H1 (cell line): ENCODE measurements around the gene AP2A2. TPM values are rescaled to one million over a fixed set of nuclear protein-coding genes. Genes with fewer than 3 reads are reported as not detected.

Source experiments
- CTCF ChIA-PET: fragments of 300-600 bp; sonication (Branson Sonifier 250); formaldehyde crosslinking; loops from one replicate; lab custom pipeline; 2021; ENCODE audit not compliant: partially characterized antibody; lab: Charles Lee
- POLR2A ChIA-PET: fragments of 300-600 bp; sonication (Branson Sonifier 250); formaldehyde crosslinking; loops from one replicate; lab custom pipeline; 2021; ENCODE audit warnings: inconsistent platforms; ENCODE audit not compliant: partially characterized antibody; lab: Charles Lee
- DNase-seq, 2 experiments: peaks; one replicate each; pipeline versions ENCODE4 v3.0.0 to v3.0.0-alpha.2; 2010 to 2022; ENCODE audit warnings: low spot score in 2 of 2, low read depth in 1 of 2, mixed read lengths in 1 of 2
- FAIRE-seq: peaks from 2 replicates; lab custom pipeline; 2011; peaks lifted over from hg19 to GRCh38; lab: Jason Lieb, UNC
- H2AFZ ChIP-seq: 2 replicates; pipeline ENCODE4 v1.8.1; 2012; ENCODE audit warnings: low read length, inconsistent platforms
- H2AK5ac ChIP-seq: 2 replicates; pipeline ENCODE4 v1.6.1; 2013; ENCODE audit warnings: low read depth, low read length
- H2BK120ac ChIP-seq: replicated peaks from 2 replicates; pipeline ENCODE3; 2013; ENCODE audit warnings: low read depth, low read length, inconsistent platforms
- H2BK12ac ChIP-seq: 2 replicates; pipeline ENCODE4 v1.6.1; 2013; ENCODE audit warnings: low read depth, low read length
- H2BK15ac ChIP-seq: 2 replicates; pipeline ENCODE4 v1.6.1; 2013; ENCODE audit warnings: low read length
- H2BK20ac ChIP-seq: 2 replicates; pipeline ENCODE4 v1.6.1; 2013; ENCODE audit warnings: low read length
- H2BK5ac ChIP-seq: 2 replicates; pipeline ENCODE4 v1.6.1; 2013; ENCODE audit warnings: low read depth, low read length
- H3K14ac ChIP-seq: 2 replicates; pipeline ENCODE4 v1.6.1; 2013; ENCODE audit warnings: inconsistent platforms; ENCODE audit not compliant: insufficient read length
- H3K18ac ChIP-seq: 2 replicates; pipeline ENCODE4 v1.6.1; 2013; ENCODE audit warnings: low read length; ENCODE audit errors: extremely low read depth
- H3K23ac ChIP-seq: 2 replicates; pipeline ENCODE4 v1.6.1; 2013; ENCODE audit warnings: inconsistent platforms; ENCODE audit not compliant: insufficient read length
- H3K23me2 ChIP-seq: 2 replicates; pipeline ENCODE4 v1.6.1; 2013; ENCODE audit warnings: low read depth, low read length
- H3K27ac ChIP-seq: 2 replicates; pipeline ENCODE4 v1.6.1; 2011; ENCODE audit warnings: low read depth, low read length, inconsistent platforms
- H3K27me3 ChIP-seq, 4 experiments: replicated peaks in 1 of 4; 1 replicate in 1 of 4; 2 replicates in 3 of 4; pipeline versions ENCODE4 v1.6.1 to v1.8.1; 2011 to 2013; ENCODE audit warnings: low read length in 3 of 4, mild to moderate bottlenecking in 3 of 4, inconsistent platforms in 2 of 4, mixed read lengths in 2 of 4, moderate library complexity in 1 of 4; ENCODE audit not compliant: control insufficient read depth in 3 of 4, insufficient read depth in 3 of 4; ENCODE audit errors: extremely low read depth in 1 of 4
- H3K36me3 ChIP-seq, 4 experiments: 2 replicates each; pipeline versions ENCODE4 v1.6.1 to v1.8.1; 2011 to 2013; ENCODE audit warnings: mild to moderate bottlenecking in 4 of 4, low read length in 3 of 4, moderate library complexity in 2 of 4, control low read depth in 1 of 4, inconsistent platforms in 1 of 4; ENCODE audit not compliant: insufficient read depth in 4 of 4, control insufficient read depth in 2 of 4
- H3K4ac ChIP-seq: replicated peaks from 2 replicates; pipeline ENCODE3; 2013; ENCODE audit warnings: low read length, low read depth, mixed read lengths, inconsistent platforms; ENCODE audit not compliant: insufficient read length
- H3K4me1 ChIP-seq, 4 experiments: replicated peaks in 1 of 4; 1 replicate in 1 of 4; 2 replicates in 3 of 4; pipeline versions ENCODE4 v1.6.1 to v1.8.1; 2011 to 2013; ENCODE audit warnings: low read length in 3 of 4, inconsistent platforms in 2 of 4, mixed read lengths in 1 of 4; ENCODE audit not compliant: insufficient read depth in 4 of 4, control insufficient read depth in 3 of 4
- H3K4me2 ChIP-seq, 2 experiments: 2 replicates each; pipeline versions ENCODE4 v1.6.1 to v1.8.1; 2011 to 2013; ENCODE audit warnings: low read depth in 2 of 2, low read length in 2 of 2, control low read depth in 1 of 2, inconsistent platforms in 1 of 2, mild to moderate bottlenecking in 1 of 2; ENCODE audit not compliant: insufficient read depth in 1 of 2
- H3K4me3 ChIP-seq, 4 experiments: fragments of 200-600, 300-600 bp in 1 of 4; sonication (generic), shearing (Covaris generic), sonication (Bioruptor Twin) in 1 of 4; 2 replicates each; pipeline versions ENCODE4 v1.5.1 to v1.8.1; 2011 to 2016; ENCODE audit warnings: low read length in 4 of 4, low read depth in 3 of 4, control low read depth in 2 of 4, inconsistent platforms in 2 of 4, mild to moderate bottlenecking in 2 of 4, mixed read lengths in 1 of 4, moderate library complexity in 1 of 4; ENCODE audit not compliant: insufficient read depth in 2 of 4; ENCODE audit errors: extremely low read depth in 1 of 4
- H3K56ac ChIP-seq: replicated peaks from 2 replicates; pipeline ENCODE3; 2013; ENCODE audit warnings: low read depth, mild to moderate bottlenecking, mixed read lengths, low read length, inconsistent platforms; ENCODE audit not compliant: insufficient read length
- H3K79me1 ChIP-seq: 2 replicates; pipeline ENCODE4 v1.6.1; 2013; ENCODE audit warnings: low read depth, low read length, control low read depth
- H3K79me2 ChIP-seq, 2 experiments: 2 replicates each; pipeline versions ENCODE4 v1.6.1 to v1.8.1; 2012 to 2013; ENCODE audit warnings: low read length in 2 of 2, mild to moderate bottlenecking in 2 of 2, inconsistent platforms in 1 of 2; ENCODE audit not compliant: insufficient read depth in 2 of 2, control insufficient read depth in 1 of 2
- H3K9ac ChIP-seq, 4 experiments: replicated peaks in 1 of 4; 1 replicate in 1 of 4; 2 replicates in 3 of 4; pipeline versions ENCODE4 v1.6.1 to v1.8.1; 2011 to 2013; ENCODE audit warnings: low read depth in 3 of 4, low read length in 3 of 4, control low read depth in 2 of 4, mild to moderate bottlenecking in 2 of 4, moderate library complexity in 2 of 4, inconsistent platforms in 1 of 4; ENCODE audit errors: extremely low read depth in 1 of 4
- H3K9me3 ChIP-seq, 2 experiments: 2 replicates each; pipeline versions ENCODE4 v1.6.1 to v1.8.1; 2012 to 2013; ENCODE audit warnings: mild to moderate bottlenecking in 2 of 2, moderate library complexity in 2 of 2, control low read depth in 1 of 2, inconsistent platforms in 1 of 2, low read depth in 1 of 2, low read length in 1 of 2, mixed read lengths in 1 of 2; ENCODE audit not compliant: insufficient read depth in 2 of 2
- H4K20me1 ChIP-seq, 2 experiments: replicated peaks in 1 of 2; 2 replicates each; pipeline versions ENCODE3 to v1.8.1; 2011 to 2013; ENCODE audit warnings: inconsistent platforms in 2 of 2, low read length in 2 of 2, mild to moderate bottlenecking in 1 of 2; ENCODE audit not compliant: insufficient read depth in 2 of 2, control insufficient read depth in 1 of 2
- H4K5ac ChIP-seq: 2 replicates; pipeline ENCODE4 v1.6.1; 2013; ENCODE audit warnings: low read length, low read depth, mixed read lengths, inconsistent platforms; ENCODE audit not compliant: insufficient read length
- H4K8ac ChIP-seq: 2 replicates; pipeline ENCODE4 v1.8.0; 2013; ENCODE audit warnings: mild to moderate bottlenecking, moderate library complexity, low read length, inconsistent platforms; ENCODE audit not compliant: insufficient read depth; ENCODE audit errors: extremely low read depth
- H4K91ac ChIP-seq: replicated peaks from 2 replicates; pipeline ENCODE3; 2013; ENCODE audit warnings: low read length, mixed read lengths, inconsistent platforms; ENCODE audit not compliant: insufficient read length
- ATF2 ChIP-seq: IDR thresholded peaks from 2 replicates; pipeline ENCODE4 v1.6.1; 2012; ENCODE audit warnings: low read length, inconsistent platforms
- CBX5 ChIP-seq: fragments of 300-800, 300-1000 bp; sonication (generic); IDR thresholded peaks from 2 replicates; pipeline ENCODE4 v1.7.1; 2016; ENCODE audit warnings: antibody characterized with exemption, low read length, low read depth
- E2F6 ChIP-seq: IDR thresholded peaks from 2 replicates; pipeline ENCODE4 v1.6.1; 2012; ENCODE audit warnings: inconsistent platforms
- JUND ChIP-seq: IDR thresholded peaks from 2 replicates; pipeline ENCODE4 v1.6.1; 2011; ENCODE audit warnings: mild to moderate bottlenecking, improper control_type of control experiment, low read length
- NANOG ChIP-seq: IDR thresholded peaks from 2 replicates; pipeline ENCODE4 v1.6.1; 2011; ENCODE audit warnings: low read length, low read depth, mild to moderate bottlenecking, inconsistent platforms; ENCODE audit not compliant: insufficient read depth, poor library complexity, severe bottlenecking
- POU5F1 ChIP-seq: IDR thresholded peaks from 2 replicates; pipeline ENCODE4 v1.6.1; 2011; ENCODE audit warnings: low read depth, mild to moderate bottlenecking, low read length, moderate library complexity
- SIX5 ChIP-seq: IDR thresholded peaks from 2 replicates; pipeline ENCODE4 v1.6.1; 2011; ENCODE audit warnings: mild to moderate bottlenecking, low read depth, low read length
- SUZ12 ChIP-seq: fragments of 200-600 bp; sonication (generic); IDR thresholded peaks from 2 replicates; pipeline ENCODE4 v1.6.1; 2012; ENCODE audit warnings: mild to moderate bottlenecking, inconsistent platforms, low read length, moderate library complexity, mixed read lengths
- TAF7 ChIP-seq: optimal IDR thresholded peaks from 2 replicates; pipeline ENCODE3; 2011; ENCODE audit warnings: low read depth, mild to moderate bottlenecking, inconsistent platforms, low read length, moderate library complexity, borderline replicate concordance
- TBP ChIP-seq: IDR thresholded peaks from 2 replicates; pipeline ENCODE4 v1.6.1; 2011; ENCODE audit warnings: low read depth, low read length, improper control_type of control experiment
- USF2 ChIP-seq: IDR thresholded peaks from 2 replicates; pipeline ENCODE4 v1.6.1; 2011; ENCODE audit warnings: low read length, improper control_type of control experiment
- WGBS, 2 experiments: shearing (Covaris generic) in 1 of 2; methylation state at CpG; one replicate each; pipeline versions ENCODE4 v1.1.6 to v1.1.7; 2013 to 2015; ENCODE audit warnings: low lambda C conversion rate in 2 of 2, mixed read lengths in 2 of 2, inconsistent platforms in 1 of 2, low coverage in 1 of 2, missing lambda C conversion rate in 1 of 2; ENCODE audit not compliant: insufficient replicate concordance in 2 of 2, insufficient coverage in 1 of 2, insufficient read length in 1 of 2; ENCODE audit errors: extremely low coverage in 1 of 2, missing lambda C conversion rate in 1 of 2; 5-methylcytosine and 5-hydroxymethylcytosine counted together
- polyA plus RNA-seq, 7 experiments: library from polyadenylated mRNA; depleted of rRNA in 3 of 7; stranded (reverse) in 5 of 7; unstranded in 2 of 7; fragments of >200 nt in 5 of 7; fragments of 200-250 nt in 2 of 7; gene quantifications; 1 replicate in 5 of 7; 2 replicates in 1 of 7; 4 replicates in 1 of 7; pipeline versions ENCODE4 v1.2.1 to v1.2.3, GENCODE V29; 2011 to 2013; ENCODE audit warnings: missing spikeins in 2 of 7, mixed read lengths in 2 of 7
- total RNA-seq: library from RNA; stranded (reverse); fragmentation: NEBNext Ultra II Directional; extraction: Animal tissue kit (Norgen Biotek cat#: 25700); gene quantifications from 2 replicates; pipeline ENCODE4 v1.2.1, GENCODE V29; 2021

The AP2A2 gene
- total and polyA plus RNA-seq, 2 of the 8 experiments (the other 6 are each of a cell fraction or from before 2014, with no cell fraction given): 50.0 to 65.0 TPM

- Histone ChIP-seq H3K4me2 (no peak overlapping the region), H3K9ac (no peak overlapping the region), H3K9me3 (no peaks in the 10 kb centered on the region), H3K4me3 (no peak overlapping the region), H2BK15ac (no peak overlapping the region), H3K36me3 (peaks cover 15 to 55% (median 45%) of the 10 kb centered on the region in 4 experiments), H3K79me2 (no peaks in the 10 kb centered on the region; a peak in 2 of 4 replicates), H3K27ac (no peak overlapping the region), H4K8ac (no peak overlapping the region), H2BK12ac (no peak overlapping the region), H3K23ac (no peak overlapping the region), H3K4me1 (no peaks in the 10 kb centered on the region; a peak in 1 of 7 replicates), H4K20me1 (peaks cover 0 to 8% of the 10 kb centered on the region in 2 experiments), H3K79me1 (no peaks in the 10 kb centered on the region), H3K23me2 (no peaks in the 10 kb centered on the region), H4K91ac (no peak overlapping the region), H3K18ac (no peak overlapping the region), H2BK120ac (no peak overlapping the region), H3K27me3 (no peaks in the 10 kb centered on the region), H2AK5ac (no peak overlapping the region), H3K14ac (no peak overlapping the region), H2BK5ac (no peak overlapping the region; the same call in 1 of the 2 replicates), H2AFZ (no peak overlapping the region), H2BK20ac (no peak overlapping the region), H3K56ac (no peak overlapping the region), H3K4ac (no peak overlapping the region), H4K5ac (no peak overlapping the region)
- FAIRE-seq: no peak
- no peak for DNase-seq
- ChIA-PET POLR2A (no interaction called here), CTCF (no interaction called here)
- 96% methylated on average over 16 of the region's 21 CpGs; no CpG with 5 or more reads in 1 of the 2 experiments for WGBS, 2 experiments
- no peak for TF ChIP-seq SIX5
- no peak for TF ChIP-seq JUND
- TF ChIP-seq CBX5: no peak
- no peak for TF ChIP-seq ATF2
- no peak for TF ChIP-seq E2F6
- TF ChIP-seq USF2: no peak
- TF ChIP-seq TBP: no peak
- TF ChIP-seq POU5F1: no peak
- no peak for TF ChIP-seq TAF7
- no peak for TF ChIP-seq SUZ12
- no peak for TF ChIP-seq NANOG
These were observed 59.7 kb downstream of the AP2A2 start for GRCh38 chr11:985406-985805.
